PC-3 (cell line): ENCODE results near the gene PRXL2B.

Source experiments
- CTCF ChIP-seq: fragments of 300-600 bp; sonication (generic); conservative IDR thresholded peaks from 2 replicates; pipeline ENCODE4 v1.5.1; 2017; ENCODE audit warnings: antibody characterized with exemption, low read depth, mild to moderate bottlenecking, low read length
- EZH2 ChIP-seq: fragments of 300-600 bp; sonication (generic); IDR thresholded peaks from one replicate; pipeline ENCODE4 v1.6.1; 2017; ENCODE audit warnings: antibody characterized with exemption, mild to moderate bottlenecking, low read length; ENCODE audit not compliant: unreplicated experiment

- TF ChIP-seq CTCF: no peak
- no peak for TF ChIP-seq EZH2
Observed at GRCh38 chr1:2566101-2567045, 20.2 kb upstream of the PRXL2B start.
